ENCODE data around the gene UBR4.

Gene UBR4

DNA sequence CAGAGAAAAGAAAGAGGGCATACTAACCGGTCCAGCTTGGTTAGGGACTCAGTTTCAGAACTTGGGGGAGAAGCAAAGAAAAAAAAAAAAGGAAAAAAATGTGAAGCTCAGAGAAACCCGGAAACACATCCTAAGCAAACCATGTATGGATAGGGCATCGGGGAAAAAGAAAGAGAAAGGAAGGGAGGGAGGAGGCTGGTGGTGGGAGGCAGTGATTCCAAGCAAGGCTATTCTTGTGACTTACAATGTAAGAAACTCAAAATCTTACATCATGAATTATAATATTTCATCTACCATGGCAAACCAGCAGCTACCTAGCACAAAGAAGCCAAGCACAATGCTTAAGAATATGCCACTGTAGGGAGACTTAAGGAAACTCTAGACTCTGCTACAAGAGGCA, 60.3 kb downstream of the UBR4 start:
- DNase-seq (ENCODE audit: low read depth in 2 of 2, low spot score in 1 of 2) = no peak

DNA sequence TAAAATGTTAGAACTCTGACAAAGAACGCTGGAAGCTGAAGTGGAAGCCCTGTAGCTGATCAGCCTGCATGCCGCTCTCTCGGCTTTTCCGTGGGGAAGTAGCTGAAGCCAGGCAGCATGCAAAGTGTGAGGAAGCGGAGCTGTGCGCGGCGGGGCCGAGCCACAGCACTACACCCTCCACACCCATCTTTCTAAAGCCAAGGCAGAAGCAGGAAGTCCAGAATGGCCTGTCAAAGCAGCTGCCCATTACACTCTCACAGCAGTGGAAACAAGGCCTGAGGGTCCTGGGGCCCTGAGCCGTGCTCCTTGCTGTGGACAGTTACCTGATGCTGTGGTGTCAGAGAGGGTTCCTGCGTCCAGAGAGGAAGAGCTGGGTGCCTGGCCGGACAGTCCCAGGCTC, 69.6 kb downstream of the UBR4 start:
- no peak for DNase-seq (ENCODE audit: low read depth in 2 of 2, low spot score in 1 of 2)

DNA sequence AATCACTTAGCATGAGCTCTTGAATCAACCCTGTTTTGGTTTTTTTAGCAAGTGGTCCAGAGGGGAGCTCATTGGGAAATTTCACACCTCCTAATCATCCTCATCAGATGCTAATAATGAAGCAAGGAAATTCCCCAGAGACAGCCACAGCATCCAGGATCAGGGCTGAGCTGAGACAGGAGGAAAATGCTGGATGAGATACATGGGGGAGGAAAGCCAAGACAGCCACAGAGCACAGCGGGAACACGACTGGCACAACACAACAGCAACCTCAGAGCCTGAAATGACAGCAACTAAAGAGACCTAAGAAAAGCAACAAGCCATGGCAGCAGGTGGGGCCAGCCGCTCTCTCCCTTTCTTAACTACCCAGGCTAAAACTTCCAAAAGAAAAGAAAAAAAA, 70.4 kb downstream of the UBR4 start:
- DNase-seq (ENCODE audit: low read depth in 2 of 2, low spot score in 1 of 2) = no peak

DNA sequence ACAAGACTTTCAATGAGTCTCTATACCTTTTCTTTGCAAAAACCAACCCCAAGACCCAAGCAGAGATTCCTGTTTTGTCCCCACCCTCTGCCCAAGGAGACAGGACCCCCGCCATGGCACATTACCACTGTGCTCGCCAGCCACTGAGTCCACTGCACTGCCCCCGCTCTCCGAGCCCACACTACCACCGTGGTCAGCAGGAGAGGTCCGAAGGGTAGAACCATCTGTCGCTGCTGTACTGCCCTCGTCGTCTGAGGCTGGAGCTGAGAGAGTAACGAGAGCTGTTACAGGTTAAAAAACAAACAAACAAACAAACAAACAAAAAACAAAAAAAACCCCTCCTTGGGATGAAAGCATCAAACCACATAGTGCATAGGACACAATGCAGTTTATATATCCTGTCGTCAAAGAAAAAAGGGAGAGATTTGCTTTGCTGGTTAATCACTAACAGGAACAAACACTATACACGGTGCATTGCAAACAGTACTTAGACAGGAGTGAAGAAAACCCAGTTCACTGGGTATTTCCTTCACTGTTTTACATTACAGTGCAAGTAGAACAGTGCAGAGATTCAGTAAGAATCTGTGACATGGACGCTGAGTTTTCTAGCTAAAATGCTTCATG, 71.0 kb downstream of the UBR4 start:
- DNase-seq (ENCODE audit: low read depth in 2 of 2, low spot score in 1 of 2) = no peak

DNA sequence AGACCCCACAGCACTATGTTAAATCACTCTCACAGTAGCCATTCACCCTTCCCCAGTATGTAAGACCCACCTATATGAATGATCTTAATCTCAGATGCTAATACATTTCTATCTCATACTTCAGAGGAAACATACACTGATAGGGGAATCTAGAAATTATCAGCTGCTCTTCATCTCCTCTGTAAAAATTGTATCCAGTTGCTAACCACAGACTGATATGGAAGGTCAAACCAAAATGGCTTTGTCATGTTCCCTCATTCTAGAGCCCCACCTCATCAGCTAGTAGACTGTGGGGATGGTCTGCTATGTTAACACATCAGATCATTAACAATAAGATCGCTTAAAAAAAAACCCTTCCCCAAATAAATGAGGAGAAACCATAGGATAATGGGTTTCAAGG, 71.7 kb downstream of the UBR4 start:
- no peak for DNase-seq (ENCODE audit: low read depth in 2 of 2, low spot score in 1 of 2)

DNA sequence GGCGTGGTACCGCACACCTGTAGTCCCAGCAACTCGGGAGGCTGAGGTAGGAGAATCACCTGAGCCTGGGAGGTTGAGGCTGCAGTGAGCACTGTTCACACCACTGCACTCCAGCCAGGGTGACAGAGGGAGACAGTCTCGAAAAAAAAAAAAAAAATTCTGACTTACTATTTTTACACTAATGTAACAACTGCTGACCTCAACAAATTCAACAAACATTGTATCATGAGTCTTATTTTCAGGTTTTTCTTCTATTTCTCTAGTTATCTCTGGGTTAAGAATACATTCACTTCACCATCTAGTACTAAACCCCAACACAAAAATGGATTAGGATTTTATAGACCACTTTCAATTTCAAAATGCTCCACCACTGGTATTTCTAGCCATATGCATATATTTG, 72.9 kb downstream of the UBR4 start:
- DNase-seq (ENCODE audit: low read depth in 2 of 2, low spot score in 1 of 2) = no peak

DNA sequence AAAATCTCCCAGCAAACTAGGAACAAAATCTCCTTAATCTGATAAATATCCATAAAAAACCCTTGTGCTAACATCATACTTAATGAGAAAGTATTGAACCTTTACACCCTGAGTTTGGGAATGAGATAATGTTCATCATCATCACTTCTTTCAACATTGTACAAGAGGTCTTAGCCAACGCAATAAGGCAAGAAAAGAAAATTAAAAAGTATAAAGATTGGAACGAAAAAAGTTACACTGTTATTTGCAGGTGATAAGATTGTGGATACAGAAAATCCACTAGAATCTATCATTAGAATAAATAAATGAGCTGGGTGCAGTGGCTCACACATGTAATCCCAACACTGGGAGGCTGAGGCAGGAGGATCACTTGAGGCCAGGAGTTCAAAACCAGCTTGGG, 76.7 kb downstream of the UBR4 start:
- DNase-seq (ENCODE audit: low read depth in 2 of 2, low spot score in 1 of 2) = no peak

DNA sequence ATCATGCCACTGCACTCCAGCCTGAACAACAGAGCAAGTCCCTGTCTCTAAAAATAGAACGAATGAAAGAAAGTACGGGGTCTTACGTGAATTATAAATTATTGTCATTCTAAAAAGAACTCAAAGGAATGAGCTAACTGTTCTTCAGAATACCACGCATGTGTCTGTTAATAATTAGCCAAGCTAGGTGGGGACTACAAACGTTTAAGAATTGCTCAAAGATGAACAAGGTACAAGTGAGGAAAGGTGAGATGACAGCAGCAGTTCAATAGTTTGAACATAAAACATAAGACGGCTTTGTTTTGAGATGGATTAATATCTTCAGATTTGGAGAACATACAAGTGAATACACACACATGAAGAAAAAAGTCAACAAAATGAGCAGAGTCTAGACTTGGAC, 79.6 kb downstream of the UBR4 start:
- DNase-seq (ENCODE audit: low read depth in 2 of 2, low spot score in 1 of 2) = no peak

DNA sequence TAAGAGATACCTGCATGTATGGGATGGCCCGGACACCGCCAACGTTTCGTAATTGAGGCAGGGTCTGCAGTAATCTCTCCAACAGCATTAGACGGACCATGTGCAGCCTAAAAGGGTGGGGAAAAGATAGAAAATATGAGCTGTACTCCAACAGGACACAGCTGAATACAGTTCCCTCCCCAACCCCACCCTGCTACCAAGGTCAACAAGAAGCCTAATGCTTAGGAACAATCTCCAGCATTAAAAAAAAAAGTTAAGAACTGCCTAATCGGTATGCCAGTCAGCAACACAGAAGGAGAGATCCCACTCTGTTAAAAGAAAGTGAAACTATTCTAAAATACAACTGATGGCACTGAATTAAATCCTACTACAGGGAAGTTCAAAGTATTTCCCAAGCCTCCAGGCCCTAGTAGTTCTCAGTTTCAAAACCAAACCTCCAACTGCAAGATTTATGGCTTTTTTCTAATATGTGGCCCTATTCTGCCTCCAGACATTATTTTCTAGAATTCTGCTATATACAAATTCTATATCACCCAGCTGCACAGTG, 81.0 kb downstream of the UBR4 start:
- DNase-seq (ENCODE audit: low read depth in 2 of 2, low spot score in 1 of 2) = no peak

DNA sequence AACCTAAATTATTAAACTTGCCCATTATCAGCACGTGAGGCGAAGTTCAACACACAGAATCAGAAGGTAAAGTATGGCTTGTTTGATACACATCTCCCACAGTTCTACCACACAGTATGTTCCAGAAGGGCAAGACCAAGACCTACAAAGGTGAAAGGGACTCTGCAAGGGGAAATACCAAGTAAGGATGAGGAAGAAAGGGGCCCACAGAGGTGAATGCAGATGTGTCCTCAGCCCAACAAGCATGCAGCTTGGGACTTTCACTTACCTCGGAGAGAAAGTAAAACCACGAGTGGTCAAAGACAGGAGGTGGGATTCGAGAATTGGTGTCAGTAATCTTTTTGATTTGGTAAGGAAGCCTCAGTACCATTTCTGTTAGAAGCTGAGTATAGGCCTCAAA, 85.8 kb downstream of the UBR4 start:
- DNase-seq (ENCODE audit: low read depth in 2 of 2, low spot score in 1 of 2) = no peak

DNA sequence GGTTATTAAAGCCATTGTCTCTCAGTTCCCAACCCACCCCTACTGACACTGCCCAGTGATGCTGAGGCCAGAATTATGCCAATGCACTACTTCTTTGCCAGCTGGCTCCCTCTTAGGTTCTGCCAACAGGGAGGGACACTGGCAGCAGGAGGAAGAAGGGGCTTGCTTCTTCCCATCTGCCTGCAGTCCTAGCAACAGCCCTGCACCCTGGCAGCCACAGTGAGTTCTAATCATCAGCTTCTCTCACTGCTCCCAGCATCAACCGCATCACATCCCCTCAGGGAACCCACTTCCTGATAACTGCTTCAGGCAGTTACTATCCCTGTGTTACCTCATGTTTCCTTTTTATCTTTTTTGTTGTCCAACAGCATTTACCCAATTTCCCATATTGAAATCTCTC, 86.2 kb downstream of the UBR4 start:
- DNase-seq (ENCODE audit: low read depth in 2 of 2, low spot score in 1 of 2) = no peak

DNA sequence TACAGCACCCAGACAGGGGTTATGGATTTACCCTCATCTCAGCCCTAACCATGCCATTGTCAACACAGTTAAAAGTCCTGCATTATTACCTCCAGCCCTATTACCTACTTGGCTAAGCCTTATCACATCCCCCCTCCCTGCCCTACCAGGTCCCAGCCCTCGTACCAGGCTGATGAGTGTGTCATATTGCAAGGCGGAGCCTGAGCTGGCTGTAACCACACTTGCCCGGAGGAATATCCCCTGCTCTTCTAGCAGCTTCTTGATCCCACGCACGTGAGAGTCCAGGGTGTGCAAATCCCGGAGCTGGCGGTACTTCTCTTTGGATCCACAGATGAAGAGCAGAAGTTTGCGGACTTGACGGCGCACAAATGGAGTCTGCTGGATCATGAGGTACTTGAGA, 87.4 kb downstream of the UBR4 start:
- DNase-seq (ENCODE audit: low read depth in 2 of 2, low spot score in 1 of 2) = no peak

DNA sequence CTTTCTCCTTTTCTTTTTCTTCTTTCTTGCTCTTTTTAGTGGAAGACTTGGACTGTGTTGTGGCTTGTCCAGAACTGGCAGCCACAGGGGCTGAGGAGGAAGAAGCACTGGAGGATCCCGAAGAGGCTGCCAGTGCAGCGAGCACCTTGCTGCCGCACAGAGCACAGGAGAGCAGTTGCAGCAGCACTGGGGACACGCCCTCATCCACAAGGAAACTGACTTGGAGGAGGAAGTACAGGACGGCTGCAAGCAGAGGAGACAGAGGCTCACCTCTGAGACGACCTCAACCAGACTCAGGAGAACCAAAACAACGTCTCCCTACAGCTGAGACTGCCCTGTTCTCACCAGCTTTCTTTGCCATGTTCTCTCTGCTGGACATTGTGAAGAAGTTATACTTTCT, 88.9 kb downstream of the UBR4 start:
- DNase-seq (ENCODE audit: low read depth in 2 of 2, low spot score in 1 of 2) = no peak

DNA sequence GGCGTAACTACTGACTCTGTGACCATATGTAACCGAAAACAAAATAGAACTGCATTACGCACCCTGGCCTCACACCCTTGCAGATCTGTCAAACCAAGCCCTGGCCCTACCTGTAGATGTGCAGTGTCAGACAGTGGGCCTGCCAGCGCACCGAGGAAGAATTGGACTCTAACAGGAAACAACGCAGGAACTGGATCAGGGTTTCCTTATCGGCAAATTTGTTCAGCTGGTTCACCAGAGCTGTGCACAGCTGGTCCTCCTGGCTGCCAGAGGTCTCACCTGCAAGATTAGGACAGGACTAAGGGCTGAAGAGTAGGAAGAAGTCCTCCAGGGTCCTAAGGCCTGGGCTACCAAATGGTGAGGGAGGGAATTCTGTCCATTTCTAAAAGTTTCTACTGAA, 90.0 kb downstream of the UBR4 start:
- no peak for DNase-seq (ENCODE audit: low read depth in 2 of 2, low spot score in 1 of 2)

DNA sequence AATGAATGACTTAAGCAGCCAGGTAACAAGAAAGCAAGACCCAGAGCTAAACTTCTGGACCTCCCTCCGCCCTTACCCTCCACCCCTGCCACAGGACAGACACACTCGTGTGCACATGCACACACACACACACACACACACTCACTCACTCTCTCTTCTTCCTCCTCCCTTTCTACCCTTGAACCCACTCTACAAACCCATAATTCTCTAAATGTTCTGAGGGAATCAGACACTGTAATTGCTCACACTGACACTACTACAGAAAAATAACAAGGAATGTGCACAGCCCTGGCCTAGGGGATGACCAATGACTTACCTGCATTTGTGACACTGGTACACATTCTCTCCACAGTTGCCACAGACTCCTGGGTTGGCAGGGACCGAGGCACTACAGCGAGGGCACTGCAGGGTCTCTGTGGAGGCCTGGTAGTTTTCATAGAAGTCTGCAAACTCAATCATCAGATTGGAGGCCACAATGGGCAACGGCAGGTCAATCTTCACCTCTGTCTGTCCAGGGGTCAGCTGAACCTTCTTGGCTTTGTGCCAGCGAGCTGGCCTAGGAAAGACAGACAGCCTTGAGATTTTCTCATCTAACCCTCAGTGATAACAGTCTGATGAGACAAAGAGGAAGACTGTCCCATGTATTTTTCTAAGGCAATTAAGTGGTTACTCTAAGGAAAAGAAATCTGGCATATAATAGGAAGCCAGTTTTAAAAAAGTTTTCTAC, 94.8 kb downstream of the UBR4 start:
- DNase-seq (ENCODE audit: low read depth in 2 of 2, low spot score in 1 of 2) = no peak

DNA sequence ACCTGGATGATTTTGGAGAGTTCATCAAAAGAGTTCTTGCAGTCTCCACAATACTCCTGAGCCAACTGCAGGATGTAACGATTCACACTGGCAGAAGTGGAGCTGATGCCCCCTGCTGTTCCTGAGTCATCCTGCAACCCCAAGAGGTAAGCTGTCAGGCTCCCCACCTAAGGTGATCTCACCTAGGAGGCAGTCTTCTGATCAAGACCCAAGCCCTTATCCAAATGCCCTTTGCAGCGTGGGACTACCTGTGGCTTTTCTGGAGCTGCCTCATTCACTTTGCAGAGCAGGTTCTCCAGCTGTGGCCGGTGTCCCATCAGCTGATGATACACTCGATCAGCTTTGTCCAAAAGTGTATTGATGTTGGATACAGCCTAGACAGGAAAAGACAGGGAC, 96.4 kb downstream of the UBR4 start:
- no peak for DNase-seq (ENCODE audit: low read depth in 2 of 2, low spot score in 1 of 2)

DNA sequence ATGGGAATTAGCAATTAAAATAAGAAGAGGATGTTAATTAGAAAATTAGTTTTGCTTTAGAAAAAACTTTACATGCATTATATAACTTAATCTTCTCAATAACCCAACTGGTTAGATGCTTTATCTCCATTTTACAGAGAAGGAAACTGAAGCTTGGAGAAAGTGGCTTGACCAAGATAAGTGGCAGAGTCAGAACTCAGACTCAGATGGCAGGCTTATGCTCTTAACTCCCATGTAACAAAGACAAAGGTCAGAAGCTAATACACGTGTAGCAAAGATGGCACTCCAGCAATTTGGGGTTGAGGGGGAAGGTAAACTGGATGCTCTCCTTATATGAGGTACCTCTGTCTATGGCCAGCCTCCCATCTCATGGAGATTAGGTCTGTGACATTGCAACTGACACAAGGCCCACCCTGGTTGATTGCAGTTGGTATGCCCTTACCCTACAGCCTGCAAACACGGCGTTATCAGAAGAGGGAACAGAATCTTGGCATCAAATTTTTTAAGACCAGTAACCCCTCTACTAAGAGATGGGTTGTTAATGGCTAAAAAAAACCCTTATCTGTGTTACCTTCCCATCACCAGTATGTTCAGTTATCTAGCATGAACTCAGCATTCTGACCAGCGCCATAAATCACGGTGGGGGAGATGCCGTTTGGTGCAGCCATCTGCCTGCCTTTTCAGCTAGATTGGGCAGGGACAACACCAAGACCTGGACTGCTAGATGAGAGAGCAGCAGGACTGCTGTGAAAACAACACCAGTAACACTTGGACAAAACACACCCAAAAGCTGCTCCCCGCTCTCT, 97.0 kb downstream of the UBR4 start:
- DNase-seq (ENCODE audit: low read depth in 2 of 2, low spot score in 1 of 2) = no peak

DNA sequence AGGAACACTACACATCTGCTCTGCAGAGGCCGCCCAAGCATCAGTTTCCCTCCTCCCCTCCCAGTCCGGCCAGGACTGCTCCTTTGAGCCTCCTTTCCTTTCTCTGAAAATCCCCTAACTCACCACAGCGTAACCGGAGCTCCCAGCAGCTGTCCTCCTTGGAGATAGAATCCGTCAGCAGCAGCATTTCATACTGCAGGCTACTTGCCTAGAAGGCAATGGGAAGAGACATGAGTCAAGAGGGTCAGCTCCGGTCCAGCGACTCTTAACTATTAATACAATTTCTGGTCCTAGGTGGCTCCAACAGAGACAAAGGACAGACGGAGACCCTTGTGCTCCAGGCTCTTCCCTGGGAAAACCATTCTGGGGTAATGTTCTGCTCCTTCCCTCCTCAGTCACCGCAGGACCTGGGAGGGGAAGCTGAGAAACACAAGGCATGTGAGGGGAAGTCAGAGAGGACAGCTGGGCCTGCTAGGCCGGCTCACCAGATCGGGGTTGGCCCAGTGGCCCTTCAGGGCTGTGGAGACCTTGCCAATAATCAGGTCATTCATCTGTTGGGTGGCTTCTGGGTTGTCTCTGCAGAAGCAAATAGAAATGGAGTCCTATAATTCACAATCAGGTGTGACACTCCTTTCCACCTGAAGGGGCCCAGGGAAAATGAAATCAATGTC, 99.7 kb downstream of the UBR4 start:
- no peak for DNase-seq (ENCODE audit: low read depth in 2 of 2, low spot score in 1 of 2)

DNA sequence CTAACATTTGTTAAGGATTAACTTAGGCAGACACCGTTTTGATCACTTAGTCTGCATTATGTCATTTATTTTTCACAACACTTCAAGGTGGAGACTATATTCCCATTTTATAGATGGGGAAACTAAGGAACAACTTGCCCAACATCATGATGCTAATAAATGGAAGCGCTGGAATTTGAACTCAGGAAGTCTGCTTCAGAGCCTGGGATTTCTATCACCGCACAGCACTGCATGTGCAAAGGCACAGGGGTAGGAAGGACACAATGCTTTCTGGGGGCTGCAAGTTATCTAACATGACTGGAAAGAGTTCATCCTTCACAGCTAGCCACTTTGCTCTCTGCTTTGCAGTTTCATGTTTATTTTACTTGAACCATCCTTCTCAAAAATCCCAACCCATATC, 100.5 kb downstream of the UBR4 start:
- DNase-seq (ENCODE audit: low read depth in 2 of 2, low spot score in 1 of 2) = no peak

DNA sequence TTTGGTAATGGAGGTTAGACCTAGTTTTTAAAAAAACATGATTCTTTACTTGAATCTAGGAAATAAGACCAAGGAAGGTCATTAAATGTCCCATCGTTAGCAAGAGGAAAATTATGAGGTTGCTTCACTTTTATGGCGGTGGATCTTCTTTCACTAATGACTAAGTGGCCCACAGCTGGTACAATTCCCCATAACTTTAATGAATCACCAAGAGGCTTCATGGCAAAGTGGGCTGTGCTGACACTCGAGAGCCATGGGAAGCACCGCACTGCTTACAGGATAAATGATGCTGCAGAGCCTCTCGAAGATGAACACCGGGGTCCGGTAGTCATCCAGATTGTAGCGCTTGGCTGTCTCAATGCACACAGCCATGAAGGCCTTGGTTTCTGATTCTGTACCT, 108.8 kb downstream of the UBR4 start:
- DNase-seq (ENCODE audit: low read depth in 2 of 2, low spot score in 1 of 2) = no peak

DNA sequence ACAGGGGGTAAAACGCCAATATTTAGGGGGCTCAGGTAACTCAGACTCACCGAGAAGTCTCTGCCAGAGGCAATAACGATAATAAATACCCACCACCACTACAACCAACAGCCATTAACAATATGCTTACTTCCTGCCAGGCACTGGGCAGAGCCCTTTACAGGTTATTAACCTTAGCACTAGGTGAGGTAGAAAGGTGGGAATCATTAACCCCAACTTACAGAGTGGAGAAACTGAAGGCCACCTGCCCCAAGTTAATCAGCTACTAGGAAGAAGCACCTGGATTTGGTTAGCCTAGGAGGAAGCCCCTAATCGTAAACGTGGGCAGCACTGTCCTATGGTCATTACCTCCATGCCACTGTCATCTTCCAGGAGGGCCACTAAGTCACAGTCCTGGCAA, 110.0 kb downstream of the UBR4 start:
- DNase-seq (ENCODE audit: low read depth in 2 of 2, low spot score in 1 of 2) = no peak

DNA sequence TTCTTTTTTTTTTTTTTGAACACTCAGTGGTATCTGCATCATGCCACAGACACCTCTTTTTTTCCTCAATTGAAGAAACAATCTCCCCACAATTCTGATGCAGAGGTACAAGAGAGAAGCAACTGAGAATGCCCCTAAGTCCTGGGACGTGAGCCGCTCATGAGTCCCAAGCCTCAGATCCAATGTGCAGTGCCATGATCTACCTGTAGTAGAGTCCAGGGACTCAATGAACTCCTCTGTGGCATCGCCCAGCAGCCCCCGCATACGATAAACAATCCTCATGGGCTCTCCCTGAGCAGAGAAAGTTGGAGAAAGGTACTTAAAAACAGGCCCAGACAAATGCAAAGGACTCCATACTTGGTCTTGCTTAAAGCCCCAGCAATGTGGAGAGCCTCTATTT, 113.1 kb downstream of the UBR4 start:
- no peak for DNase-seq (ENCODE audit: low read depth in 2 of 2, low spot score in 1 of 2)

Measured in stimulated activated CD8-positive, alpha-beta memory T cell treated with anti-CD3 and anti-CD28 coated beads, Interleukin-4, amount 100 ng/mL, for 1 hour (primary cell).